ENCODE data around the gene RNASEH1.
"Not testable (repeated sequence)": the region's sequence is repeated elsewhere in the genome, so short reads cannot be mapped to it uniquely, and the experiment has no call there.

Gene RNASEH1

DNA sequence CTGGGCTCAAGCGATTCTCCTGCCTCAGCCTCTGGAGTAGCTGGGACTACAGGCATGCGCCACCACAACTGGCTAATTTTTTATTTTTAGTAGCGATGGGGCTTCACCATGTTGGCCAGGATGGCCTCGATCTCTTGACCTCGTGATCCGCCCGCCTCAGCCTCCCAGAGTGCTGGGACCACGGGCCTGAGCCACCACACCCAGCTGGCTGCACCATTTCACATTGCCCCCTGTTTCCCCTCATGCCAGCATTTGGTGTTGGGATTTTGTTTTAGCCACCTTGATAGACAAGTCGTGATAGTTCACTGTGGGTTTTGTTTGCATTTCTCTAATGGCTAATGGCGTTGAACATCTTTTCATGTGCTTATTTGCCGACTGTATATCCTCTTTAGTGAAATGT lies 31.0 kb upstream of the RNASEH1 start:
- no peak for DNase-seq

DNA sequence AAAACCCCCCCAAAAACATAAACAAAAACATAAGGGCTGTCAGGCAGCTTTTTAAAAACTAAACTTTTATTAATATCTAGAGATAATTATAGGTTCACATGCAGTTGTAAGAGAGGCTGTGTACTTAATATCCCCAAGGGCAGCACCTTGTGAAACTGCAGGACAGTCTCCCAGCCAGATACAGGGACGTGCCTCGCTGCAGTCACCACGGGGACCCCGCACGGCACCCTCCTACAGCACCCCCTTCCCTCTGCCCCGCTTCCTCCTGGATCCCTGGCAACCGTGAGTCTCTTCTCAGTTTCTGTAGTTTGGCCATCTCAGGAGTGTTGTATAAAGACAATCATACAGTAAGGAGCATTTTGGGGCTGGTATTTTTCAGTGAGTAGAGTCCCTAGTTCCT lies 30.0 kb upstream of the RNASEH1 start:
- DNase-seq, result no peak

DNA sequence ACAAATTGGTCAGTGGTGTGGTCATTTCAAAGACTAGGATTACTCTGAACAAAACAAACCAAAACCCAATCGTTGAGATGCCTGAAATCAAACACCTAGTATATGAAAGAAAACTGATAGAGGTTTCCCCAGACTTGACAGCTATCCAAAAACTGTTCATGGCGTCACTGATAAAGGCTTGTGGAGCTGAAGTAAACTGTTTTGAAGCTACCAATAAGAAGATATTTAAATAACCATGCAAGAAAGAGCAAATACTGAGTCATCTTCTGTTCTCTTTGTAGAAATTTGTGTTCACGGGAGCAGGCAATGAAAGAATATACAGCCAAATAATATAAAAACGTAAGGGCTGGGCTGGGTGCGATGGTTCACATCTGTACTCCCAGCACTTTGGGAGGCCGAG lies 29.3 kb upstream of the RNASEH1 start:
- DNase-seq, result no peak

DNA sequence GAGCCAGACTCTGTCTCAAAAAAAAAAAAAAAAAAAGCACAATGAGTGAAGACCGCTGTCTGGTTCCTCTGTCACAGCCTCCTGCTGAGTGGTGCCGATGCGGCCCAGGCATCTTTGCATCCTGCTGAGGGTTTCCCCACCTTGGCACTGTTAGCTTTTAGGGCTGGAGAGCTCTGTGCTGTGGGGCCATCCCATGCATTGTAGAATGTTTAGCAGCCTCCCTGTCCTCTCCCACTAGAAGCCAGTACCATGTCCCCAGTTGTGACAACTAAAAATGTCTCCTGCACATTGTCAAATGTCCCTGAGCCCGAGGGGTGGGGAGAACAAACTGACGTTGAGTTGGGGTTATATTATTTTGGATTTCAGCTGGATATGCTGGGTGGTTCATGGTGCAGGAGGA lies 28.9 kb upstream of the RNASEH1 start:
- DNase-seq, result no peak

DNA sequence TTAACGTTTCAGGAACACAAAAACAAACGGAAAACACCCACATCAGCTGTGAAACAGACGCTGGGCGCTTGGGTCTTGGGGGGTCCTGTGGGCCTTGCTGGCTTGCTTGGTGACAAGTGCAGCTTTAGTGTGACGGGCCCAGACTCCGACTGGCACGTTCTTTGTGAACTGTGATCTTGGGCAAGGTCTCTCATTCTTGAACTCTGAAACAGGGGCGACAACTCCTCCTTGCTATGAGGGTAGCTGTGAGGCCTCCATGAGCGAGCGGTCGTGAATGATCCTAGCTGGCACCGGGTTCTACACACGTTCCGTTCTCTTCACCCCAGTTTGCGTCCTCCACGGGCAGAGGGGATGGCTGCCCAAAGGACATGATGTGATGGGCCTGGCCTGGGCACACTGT lies 28.1 kb upstream of the RNASEH1 start:
- no peak for DNase-seq

DNA sequence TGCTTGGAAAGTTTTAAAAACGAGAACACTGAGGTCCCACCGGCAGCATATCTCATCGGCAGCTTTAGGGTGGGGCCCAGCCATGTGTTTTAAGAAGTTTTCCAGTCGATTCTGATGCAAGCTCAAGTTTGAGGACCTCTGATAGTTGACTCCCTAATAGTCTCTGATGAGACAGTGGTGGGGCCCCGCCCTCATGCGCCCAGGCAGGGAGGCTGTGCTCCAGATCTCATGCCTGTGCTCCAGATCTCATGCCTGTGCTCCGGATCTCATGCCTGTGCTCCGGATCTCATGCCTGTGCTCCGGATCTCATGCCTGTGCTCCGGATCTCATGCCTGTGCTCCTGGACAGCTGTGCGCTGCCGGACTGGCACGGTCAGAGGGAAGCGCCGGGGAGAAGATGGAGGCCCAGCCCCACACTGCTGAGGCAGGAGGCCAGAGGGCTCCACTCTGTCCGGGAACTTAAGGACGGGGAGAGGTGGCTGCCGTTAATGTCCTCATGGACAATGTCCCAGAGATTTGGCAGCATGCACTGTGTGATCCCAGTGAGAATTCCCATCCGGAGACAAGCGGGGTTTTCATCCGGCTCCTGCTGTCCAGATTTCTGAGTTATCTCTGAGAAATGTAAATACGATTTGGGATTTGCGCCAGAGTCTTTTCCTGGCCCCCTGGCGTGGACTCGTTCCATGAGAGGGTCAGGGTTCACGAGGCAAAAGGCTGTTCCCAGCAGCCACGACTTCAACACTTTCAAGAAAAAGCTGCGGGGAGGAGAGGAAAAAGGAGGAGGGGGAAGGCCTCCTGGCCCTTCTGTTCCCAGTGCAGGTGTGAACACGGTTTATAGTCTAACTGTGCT lies 27.4 kb upstream of the RNASEH1 start:
- DNase-seq, result no peak

DNA sequence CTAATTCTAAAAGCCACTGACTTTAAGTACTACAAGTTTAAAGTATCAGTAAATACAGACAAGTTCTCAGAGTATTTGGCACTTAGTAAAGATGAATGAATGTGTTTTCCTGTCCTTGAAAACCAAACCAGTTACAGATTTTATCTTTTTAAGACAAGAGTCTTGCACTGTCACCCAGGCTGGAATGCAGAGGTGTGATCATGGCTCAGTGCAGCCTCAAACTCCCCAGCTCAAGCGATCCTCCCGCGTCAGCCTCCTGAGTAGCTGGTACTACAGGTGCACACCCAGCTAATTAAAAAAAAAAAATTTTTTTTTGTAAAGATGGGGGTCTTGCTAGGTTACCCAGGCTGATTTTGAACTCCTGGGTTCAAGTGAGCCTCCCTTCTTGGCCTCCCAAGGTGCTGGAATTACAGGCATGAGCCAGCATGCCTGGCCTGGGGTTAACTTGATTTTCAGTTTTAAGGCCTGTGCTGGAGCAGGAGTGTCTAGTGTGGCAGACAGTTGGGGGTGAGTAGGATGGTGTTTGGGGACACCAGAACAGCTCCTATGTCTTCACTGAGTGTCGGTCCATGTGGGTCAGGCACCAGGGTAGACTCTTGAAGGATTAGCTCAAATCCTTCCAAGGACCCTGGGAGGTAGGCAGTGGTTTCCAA lies 26.6 kb upstream of the RNASEH1 start:
- no peak for DNase-seq

DNA sequence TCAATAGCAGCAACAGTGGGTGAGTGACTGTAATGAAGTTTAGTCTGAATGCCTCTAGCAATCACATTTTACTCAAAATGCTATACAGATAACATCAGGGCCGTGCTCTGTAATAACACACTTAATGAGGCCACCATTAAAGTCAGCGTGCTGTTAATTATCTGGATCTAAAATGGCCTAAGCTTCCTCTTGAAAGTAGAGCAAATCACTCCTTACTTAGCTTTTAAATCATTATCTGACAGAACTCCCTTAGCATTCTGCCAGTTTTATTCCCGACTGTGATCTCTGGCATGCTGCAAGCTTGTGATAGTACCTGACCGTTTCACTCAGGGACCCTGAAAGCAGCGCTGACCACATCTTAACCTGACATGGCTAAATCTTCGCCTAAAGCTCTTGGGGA lies 25.9 kb upstream of the RNASEH1 start:
- DNase-seq, result no peak

DNA sequence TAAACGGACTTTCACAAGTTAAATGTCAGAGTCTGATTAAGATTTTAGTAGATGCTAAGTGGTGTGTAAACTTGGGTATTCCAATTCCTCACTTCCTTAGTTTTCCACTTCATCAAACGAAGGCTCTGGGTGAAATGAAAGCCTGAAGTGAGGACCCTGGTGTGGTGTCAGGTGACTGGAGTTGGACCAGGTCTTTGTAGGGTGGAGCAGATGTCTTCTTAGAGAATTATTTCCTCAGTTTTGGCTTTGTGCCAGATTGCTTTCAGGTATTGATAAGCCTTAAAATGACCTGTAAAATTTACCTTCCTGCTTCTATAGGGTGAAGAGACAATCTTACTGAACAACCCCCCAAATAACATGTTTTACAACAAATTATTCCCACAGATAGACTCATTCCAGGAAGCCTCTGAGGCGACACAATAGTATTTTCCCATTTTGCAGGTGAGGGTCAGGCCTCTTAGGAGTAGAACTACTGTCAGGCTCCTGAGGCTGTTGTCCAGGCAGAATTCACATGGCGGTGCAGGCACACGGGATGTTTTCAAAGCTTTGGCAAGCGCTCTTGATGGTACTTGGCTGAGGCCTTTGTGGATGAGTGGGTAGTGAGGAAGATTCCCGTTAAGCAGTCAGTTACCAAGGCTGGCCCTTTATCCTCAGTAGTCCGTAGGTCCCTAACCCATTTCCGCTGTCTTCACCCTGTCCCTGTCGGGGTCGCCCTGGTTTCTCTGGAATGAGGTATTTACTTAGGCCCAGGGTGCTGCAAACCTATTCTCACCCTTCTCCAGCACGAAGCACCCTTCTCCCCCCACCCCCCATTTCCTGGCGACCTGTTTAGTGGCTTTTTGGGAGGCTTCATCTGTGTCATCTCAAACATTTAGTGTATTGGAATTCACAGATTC lies 23.5 kb upstream of the RNASEH1 start:
- DNase-seq, result no peak

DNA sequence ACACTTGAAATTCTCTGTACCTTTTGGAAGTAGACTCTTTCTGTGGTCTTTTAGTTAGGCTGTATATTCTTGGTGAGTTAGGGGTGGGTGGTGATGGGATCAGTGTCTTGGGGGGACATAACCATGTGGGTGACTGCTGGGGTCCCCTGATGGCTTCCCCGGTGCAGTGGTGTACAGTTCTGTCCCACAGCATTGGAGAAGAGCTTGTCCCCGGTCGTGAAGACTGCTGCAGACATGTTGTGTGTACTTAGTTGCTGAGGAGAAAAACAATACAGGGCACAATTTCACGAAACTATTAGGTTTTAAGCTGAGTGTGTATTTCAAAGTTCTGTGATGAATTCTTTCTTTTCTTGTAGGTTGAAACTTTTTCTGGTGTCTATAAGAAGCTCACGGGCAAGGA lies 22.3 kb upstream of the RNASEH1 start:
- DNase-seq, result no peak

DNA sequence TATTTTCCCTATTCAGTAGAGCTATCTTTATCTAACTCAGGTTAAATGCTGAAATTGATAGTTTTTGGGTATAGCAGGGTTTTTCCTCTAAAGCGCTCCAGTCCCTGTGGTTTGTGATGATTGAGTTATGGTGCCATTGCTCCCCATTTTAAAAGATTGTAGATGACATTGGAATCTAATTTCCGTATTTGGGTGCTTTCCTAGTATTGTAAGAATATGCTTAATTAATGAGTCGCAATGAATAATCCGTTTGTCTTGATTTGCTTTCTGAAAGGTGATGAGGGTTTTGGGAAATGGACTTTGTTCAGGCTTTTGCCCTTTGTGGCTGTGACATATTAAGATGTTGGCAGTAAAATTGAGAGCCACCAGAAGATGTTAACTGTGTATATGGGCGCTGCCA lies 20.9 kb upstream of the RNASEH1 start:
- DNase-seq, result no peak

DNA sequence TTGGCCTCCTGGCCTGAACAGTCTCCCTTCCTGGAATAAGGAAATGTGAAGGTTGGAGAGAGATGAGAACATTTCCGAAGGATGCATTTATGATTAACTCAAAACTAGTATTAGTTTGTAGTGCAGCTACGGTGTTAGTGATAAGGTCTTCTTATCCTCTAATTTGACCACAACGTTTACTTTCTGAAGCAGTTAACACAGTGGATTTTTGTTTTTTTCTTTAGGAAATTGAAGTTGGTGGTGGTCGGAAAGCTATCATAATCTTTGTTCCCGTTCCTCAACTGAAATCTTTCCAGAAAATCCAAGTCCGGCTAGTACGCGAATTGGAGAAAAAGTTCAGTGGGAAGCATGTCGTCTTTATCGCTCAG lies 18.1 kb upstream of the RNASEH1 start:
- DNase-seq, result not testable (repeated sequence)

DNA sequence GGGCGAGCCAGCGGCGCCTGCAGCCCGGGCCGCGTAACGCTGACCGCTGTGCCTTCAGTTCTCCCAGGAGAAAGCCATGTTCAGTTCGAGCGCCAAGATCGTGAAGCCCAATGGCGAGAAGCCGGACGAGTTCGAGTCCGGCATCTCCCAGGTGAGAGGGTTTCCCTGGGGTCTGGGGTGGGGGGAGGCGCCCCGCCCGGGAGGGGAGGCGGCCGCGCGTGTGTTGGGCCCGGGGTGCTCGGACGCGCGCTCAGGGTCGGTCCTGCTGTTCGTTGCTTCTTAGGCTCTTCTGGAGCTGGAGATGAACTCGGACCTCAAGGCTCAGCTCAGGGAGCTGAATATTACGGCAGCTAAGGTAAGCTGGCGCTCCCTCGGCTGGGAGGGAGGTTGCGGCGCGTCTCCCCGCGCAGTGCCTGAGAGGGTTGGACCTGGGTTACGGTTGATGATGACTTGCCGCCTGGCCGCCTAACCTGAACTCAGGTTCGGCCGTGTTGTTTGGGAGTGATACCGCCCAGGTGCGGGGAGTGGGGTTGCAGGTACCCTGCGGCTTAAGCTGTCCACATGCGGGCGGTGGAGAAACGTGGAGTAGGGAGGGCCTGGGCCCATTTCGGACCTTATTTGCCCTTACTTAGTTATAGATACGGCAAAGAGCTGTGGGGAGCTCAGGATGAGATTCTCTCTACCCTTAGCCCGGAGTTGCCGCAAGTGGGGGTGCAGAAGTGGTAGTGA lies 17.6 kb upstream of the RNASEH1 start:
- peak; percentile 14 for DNase-seq

DNA sequence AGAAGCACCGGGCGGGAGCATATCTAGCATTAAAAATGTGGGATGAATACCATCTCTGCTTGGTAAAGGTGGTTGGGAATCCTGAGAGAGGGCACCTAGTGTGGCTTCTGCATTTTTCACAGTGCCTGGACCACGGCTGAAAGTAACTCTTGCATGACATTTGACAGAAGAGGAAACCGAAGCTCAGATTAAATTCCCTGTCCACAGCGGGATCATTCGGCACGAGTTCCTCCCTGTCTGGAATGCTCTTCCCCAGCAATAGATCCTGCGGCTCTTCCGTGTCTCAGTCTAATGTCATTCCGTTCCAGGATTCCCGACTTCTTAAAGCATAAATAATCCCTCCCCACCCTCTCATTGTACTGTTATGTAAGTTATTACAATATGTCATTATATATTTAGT lies 16.0 kb upstream of the RNASEH1 start:
- no peak for DNase-seq

DNA sequence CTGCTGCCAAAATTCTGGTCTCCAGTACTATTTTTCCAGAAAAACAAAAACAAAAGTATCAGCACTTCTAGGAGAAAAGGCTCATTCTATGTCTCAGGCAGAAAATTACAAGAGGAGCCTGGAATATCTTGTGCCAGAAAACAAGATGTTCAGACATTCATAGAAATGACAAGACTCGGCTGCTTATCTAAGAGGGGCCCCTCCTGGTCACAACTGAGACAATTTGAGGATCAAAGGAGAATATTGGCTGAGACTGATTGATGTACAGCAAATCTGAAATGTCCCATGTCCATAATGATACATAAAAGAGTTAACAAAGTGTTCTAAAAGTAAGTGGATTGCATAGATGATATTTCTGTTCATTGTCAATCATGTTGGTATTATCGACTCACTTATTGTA lies 14.5 kb upstream of the RNASEH1 start:
- DNase-seq, result no peak

DNA sequence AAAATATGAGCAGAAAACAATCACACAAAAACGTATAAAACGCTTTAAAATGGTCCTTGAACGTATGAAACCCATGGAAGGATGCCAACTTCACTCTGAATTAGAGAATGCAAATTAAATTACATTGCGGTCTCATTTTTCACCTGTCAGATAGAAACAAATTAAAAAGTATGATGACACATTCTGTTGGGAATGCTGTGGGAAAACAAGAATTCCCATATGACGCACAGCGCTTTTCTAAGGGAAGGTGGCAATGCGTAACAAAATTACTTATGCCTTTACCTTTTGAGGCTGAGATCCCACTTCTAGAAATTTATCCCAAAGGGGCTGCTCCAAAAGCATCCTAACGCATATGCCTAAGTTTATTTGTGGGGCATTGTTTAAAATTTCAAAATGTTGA lies 13.2 kb upstream of the RNASEH1 start:
- DNase-seq, result no peak

DNA sequence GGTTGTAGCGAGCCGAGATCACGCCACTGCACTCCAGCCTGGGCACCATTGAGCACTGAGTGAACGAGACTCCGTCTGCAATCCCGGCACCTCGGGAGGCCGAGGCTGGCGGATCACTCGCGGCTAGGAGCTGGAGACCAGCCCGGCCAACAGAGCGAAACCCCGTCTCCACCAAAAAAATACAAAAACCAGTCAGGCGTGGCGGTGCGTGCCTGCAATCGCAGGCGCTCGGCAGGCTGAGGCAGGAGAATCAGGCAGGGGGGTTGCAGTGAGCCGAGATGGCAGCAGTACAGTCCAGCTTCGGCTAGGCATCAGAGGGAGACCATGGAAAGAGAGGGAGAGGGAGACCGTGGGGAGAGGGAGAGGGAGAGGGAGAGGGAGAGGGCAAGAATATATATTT lies 11.5 kb upstream of the RNASEH1 start:
- DNase-seq, result not testable (repeated sequence)

DNA sequence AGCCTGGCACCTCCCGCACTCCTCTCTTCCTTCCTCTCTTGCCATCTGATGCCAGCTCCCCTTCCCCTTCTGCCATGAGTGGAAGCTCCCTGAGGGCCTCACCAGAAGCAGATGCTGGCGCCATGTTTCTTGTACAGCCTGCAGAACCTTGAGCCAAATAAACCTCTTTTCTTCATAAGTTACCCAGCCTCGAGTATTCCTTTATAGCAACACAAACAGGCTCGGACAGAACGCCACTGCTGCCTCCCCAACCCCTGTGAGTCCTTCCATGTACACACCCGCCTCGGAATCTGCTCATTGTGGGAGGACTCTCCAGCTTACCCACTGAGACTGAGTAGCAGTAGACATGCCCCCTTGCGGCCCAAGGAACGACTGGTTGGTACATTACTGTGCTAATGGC lies 8.7 kb upstream of the RNASEH1 start:
- DNase-seq, result no peak

DNA sequence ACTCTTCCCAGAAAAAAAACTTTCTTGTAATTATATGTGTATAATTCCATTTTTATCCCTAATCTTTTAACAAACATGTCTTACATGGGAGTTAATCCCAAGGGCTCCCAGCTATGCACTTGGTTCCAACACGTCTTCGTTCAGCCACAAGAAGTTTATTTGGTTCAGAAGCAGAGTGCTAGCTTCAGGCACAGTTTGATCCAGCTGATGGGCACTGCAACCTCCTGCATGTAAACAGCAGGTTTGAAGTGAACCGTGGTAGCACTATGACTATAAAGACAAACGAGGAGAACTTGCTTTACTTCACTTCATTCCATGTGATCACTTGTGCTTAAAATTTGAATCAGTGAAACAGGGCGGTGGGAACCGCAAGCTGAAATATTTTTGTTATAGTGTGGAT lies 7.0 kb upstream of the RNASEH1 start:
- no peak for DNase-seq

DNA sequence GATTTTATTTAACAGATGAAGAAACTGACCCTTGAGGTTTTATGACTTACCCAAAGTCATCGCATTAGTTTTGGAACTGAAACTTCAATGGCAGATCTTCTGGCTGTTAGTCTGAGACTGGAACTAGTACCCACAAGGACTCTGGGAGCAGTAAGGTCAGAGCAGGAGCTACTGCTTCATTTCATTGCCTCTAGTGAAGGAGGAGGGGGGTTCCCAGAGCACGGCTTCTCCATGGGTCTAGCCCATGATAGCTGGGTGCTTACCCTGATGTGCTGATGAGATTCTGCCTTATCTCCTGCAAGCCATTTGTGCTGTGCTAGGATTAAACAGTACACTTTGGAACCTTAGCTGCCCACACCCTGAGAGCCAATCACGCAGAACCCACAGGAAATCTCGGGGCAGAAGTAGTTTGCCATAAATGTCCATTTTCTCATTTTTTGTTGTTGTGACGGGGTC lies 5.4 kb upstream of the RNASEH1 start:
- DNase-seq, result no peak

DNA sequence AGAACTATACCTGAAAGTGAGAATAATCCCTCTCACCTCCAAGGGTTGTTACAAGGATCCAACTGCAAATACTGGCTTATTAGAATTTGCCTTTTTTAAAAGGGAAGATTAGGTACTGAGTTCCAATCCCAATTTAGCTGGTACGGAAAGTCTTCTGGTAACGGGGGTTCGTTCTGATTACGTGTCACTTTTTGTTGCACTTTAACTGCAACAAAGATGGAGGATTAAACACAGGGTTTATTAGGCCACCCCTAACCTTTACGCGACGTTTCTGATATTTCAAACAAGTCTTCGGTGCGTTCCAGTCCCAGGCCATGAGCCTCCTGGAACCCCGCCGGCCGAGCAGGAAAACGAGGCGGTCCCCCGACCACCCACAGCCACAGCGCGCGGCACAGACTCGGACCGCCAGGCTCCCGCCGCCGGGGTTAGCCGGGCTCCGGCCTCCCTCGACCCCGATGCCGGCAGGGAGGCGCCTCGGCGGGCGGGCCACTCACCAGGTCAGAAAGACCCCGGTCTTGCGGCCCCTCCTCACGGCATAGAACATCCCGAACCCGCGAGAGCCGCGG lies 411 bp downstream of the RNASEH1 start:
- DNase-seq, result no peak

DNA sequence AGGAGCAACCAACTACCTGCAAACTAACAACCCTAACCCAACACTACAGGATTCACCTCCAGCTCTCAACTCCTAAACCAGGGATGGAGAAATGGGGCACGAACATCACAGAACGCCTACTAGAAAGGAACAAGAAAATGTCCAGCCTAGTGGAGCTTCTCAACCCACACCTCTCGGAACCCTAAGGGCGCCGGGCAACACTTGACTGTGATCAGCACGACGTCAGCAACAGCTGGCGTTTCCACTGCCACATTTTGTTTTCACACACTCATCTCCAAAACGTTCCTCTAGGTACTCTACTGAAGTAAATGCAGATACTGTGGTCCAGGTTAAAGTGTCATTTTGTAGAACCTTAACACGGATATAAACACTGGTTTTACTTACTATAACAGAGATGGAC lies 4.2 kb downstream of the RNASEH1 start:
- DNase-seq, result no peak

DNA sequence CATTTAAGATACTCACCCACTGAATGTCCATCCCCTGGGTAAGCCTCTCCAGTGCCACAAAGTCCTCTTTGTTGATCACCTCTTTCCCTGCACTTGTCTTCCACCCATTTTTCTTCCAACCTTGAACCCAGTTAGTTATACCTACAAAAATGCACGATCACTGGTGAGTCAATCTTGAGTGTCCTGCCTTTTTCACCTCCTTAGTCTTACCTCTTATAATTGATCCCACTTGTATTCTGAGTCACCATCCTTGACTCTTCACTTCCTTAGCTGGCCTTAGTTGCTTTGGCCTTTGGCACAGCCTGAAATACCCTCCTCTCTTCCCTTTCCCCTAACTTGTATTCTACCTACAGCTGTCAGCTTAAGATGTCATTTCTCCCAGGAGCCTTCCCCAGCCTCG lies 10.2 kb downstream of the RNASEH1 start:
- DNase-seq, result no peak
